ENCODE data around the gene IL12RB2. TPM values are rescaled to one million over a fixed set of nuclear protein-coding genes. Genes with fewer than 3 reads are reported as not detected.
"Not testable (repeated sequence)": the region's sequence is repeated elsewhere in the genome, so short reads cannot be mapped to it uniquely, and the experiment has no call there.

IL12RB2 gene
- polyA plus RNA-seq, 1 experiment = not detected

- POLR2A ChIA-PET = no interaction called here
- CTCF ChIA-PET = no interaction called here
- DNase-seq (ENCODE audit: low read depth) = no peak
These were observed 106.9 kb downstream of the IL12RB2 start for GRCh38 chr1:67414574-67414973.

GRCh38 chr1:67415041-67415440, 107.4 kb downstream of the IL12RB2 start:
- no peak for TF ChIP-seq CTCF (IDR thresholded peaks at IDR 0.05; ENCODE audit: insufficient read depth, low read depth, low read length)
- ChIA-PET POLR2A (no interaction called here), CTCF (interaction anchor here (1.3 kb wide), 1 partner anchor 67 kb away, joined by 4 read pairs; no protein-coding TSS in a partner anchor)
- H3K36me3 ChIP-seq (ENCODE audit: control insufficient read depth, insufficient read depth, low read length) = peaks cover 11% of the 10 kb centered on the region
- H3K4me3 ChIP-seq (ENCODE audit: low read depth, low read length) = no peak overlapping the region
- no peaks in the 10 kb centered on the region for H3K27me3 ChIP-seq (ENCODE audit: control insufficient read depth, insufficient read depth, low read length)
- no peak for DNase-seq (ENCODE audit: low read depth)

More at GRCh38 chr1:67414574-67414973, 106.9 kb downstream of the IL12RB2 start:
- H3K27me3 ChIP-seq (ENCODE audit: control insufficient read depth, insufficient read depth, low read length) = no peaks in the 10 kb centered on the region
- H3K4me3 ChIP-seq (ENCODE audit: low read depth, low read length) = no peak overlapping the region
- no peak for TF ChIP-seq CTCF (IDR thresholded peaks at IDR 0.05; ENCODE audit: insufficient read depth, low read depth, low read length)
- peaks cover 11% of the 10 kb centered on the region for H3K36me3 ChIP-seq (ENCODE audit: control insufficient read depth, insufficient read depth, low read length)

- CTCF ChIA-PET; POLR2A ChIA-PET; DNase-seq (ENCODE audit: low read depth); H3K4me3 ChIP-seq (ENCODE audit: low read depth, low read length); H3K27me3 ChIP-seq (ENCODE audit: control insufficient read depth, insufficient read depth, low read length): not testable (repeated sequence)
- peaks cover 15% of the 10 kb centered on the region for H3K36me3 ChIP-seq (ENCODE audit: control insufficient read depth, insufficient read depth, low read length)
These were observed 110.1 kb downstream of the IL12RB2 start for GRCh38 chr1:67417733-67418132.

- TF ChIP-seq CTCF (IDR thresholded peaks at IDR 0.05; ENCODE audit: insufficient read depth, low read depth, low read length) = no peak
- ChIA-PET CTCF (interaction anchor here (1.1 to 1.6 kb wide), 2 partner anchors 10 to 81 kb away, joined by 3 to 4 read pairs; no protein-coding TSS in a partner anchor), POLR2A (no interaction called here)
- peaks cover 18% of the 10 kb centered on the region for H3K36me3 ChIP-seq (ENCODE audit: control insufficient read depth, insufficient read depth, low read length)
- H3K27me3 ChIP-seq (ENCODE audit: control insufficient read depth, insufficient read depth, low read length) = no peaks in the 10 kb centered on the region
- DNase-seq (ENCODE audit: low read depth) = no peak
- no peak overlapping the region for H3K4me3 ChIP-seq (ENCODE audit: low read depth, low read length)
These were observed 111.3 kb downstream of the IL12RB2 start for GRCh38 chr1:67418839-67419586.

GRCh38 chr1:67420835-67421492, 113.3 kb downstream of the IL12RB2 start:
- no peak for DNase-seq (ENCODE audit: low read depth)
- H3K4me3 ChIP-seq (ENCODE audit: low read depth, low read length) = no peak overlapping the region
- CTCF ChIA-PET = no interaction called here
- H3K36me3 ChIP-seq (ENCODE audit: control insufficient read depth, insufficient read depth, low read length) = peaks cover 18% of the 10 kb centered on the region
- no peaks in the 10 kb centered on the region for H3K27me3 ChIP-seq (ENCODE audit: control insufficient read depth, insufficient read depth, low read length)
- POLR2A ChIA-PET = no interaction called here
- no peak for TF ChIP-seq CTCF (IDR thresholded peaks at IDR 0.05; ENCODE audit: insufficient read depth, low read depth, low read length)
